Mesendoderm (in vitro differentiated cells): Measurements from ENCODE around the gene GALNT17.

Experiments
- DNase-seq: peaks from one replicate; pipeline ENCODE4 v3.0.0; 2013
- H2AK5ac ChIP-seq: 2 replicates; pipeline ENCODE4 v1.6.1; 2013; ENCODE audit warnings: low read length, inconsistent platforms
- H2BK120ac ChIP-seq: 2 replicates; pipeline ENCODE4 v1.6.1; 2013; ENCODE audit warnings: low read depth, mild to moderate bottlenecking, low read length, moderate library complexity, mixed read lengths
- H2BK15ac ChIP-seq: replicated peaks from 2 replicates; pipeline ENCODE4 v1.6.1; 2013; ENCODE audit warnings: low read depth, mild to moderate bottlenecking, moderate library complexity
- H2BK5ac ChIP-seq: 2 replicates; pipeline ENCODE4 v1.6.1; 2013; ENCODE audit warnings: low read length, inconsistent platforms
- H3K18ac ChIP-seq: 2 replicates; pipeline ENCODE4 v1.6.1; 2013; ENCODE audit warnings: mild to moderate bottlenecking, low read length, mixed read lengths
- H3K23ac ChIP-seq: one replicate; pipeline ENCODE4 v1.6.1; 2013; ENCODE audit warnings: low read length
- H3K27ac ChIP-seq: 2 replicates; pipeline ENCODE4 v1.5.1; 2013; ENCODE audit warnings: low read depth, mild to moderate bottlenecking, inconsistent platforms, low read length, moderate library complexity
- H3K27me3 ChIP-seq: 2 replicates; pipeline ENCODE4 v1.6.1; 2013; ENCODE audit warnings: low read length, control low read depth, mild to moderate bottlenecking, inconsistent platforms; ENCODE audit not compliant: insufficient read depth, poor library complexity
- H3K36me3 ChIP-seq: 2 replicates; pipeline ENCODE4 v1.6.1; 2013; ENCODE audit warnings: low read length, inconsistent platforms; ENCODE audit not compliant: control insufficient read depth, insufficient read depth
- H3K4ac ChIP-seq: one replicate; pipeline ENCODE4 v1.6.1; 2013; ENCODE audit warnings: low read depth, mild to moderate bottlenecking, low read length, moderate library complexity
- H3K4me1 ChIP-seq: 2 replicates; pipeline ENCODE4 v1.6.1; 2013; ENCODE audit warnings: low read depth, low read length, inconsistent platforms; ENCODE audit not compliant: control insufficient read depth
- H3K4me2 ChIP-seq: 2 replicates; pipeline ENCODE4 v1.6.1; 2013; ENCODE audit warnings: low read length
- H3K4me3 ChIP-seq: 2 replicates; pipeline ENCODE4 v1.5.1; 2013; ENCODE audit warnings: mild to moderate bottlenecking, low read length
- H3K56ac ChIP-seq: one replicate; pipeline ENCODE4 v1.6.1; 2013; ENCODE audit warnings: low read length
- H3K79me1 ChIP-seq: 2 replicates; pipeline ENCODE4 v1.6.1; 2013; ENCODE audit warnings: low read length, inconsistent platforms
- H3K79me2 ChIP-seq: 2 replicates; pipeline ENCODE4 v1.6.1; 2013; ENCODE audit warnings: mild to moderate bottlenecking, low read length; ENCODE audit not compliant: control insufficient read depth, insufficient read depth
- H3K9ac ChIP-seq: 2 replicates; pipeline ENCODE4 v1.6.1; 2013; ENCODE audit warnings: low read length, inconsistent platforms
- H4K5ac ChIP-seq: one replicate; pipeline ENCODE4 v1.6.1; 2013; ENCODE audit warnings: low read length
- H4K8ac ChIP-seq: one replicate; pipeline ENCODE4 v1.6.1; 2013; ENCODE audit warnings: low read depth, mild to moderate bottlenecking, control low read depth, low read length, moderate library complexity
- WGBS: extraction: QIAGEN DNeasy Blood & Tissue Kit; methylation state at CpG from one replicate; pipeline ENCODE4 v1.1.7; 2013; ENCODE audit warnings: low lambda C conversion rate, missing lambda C conversion rate; ENCODE audit not compliant: insufficient coverage; ENCODE audit errors: extremely low coverage; 5-methylcytosine and 5-hydroxymethylcytosine counted together

Gene GALNT17

GRCh38 chr7:71652510-71652909 lies 520.6 kb downstream of the GALNT17 start:
- WGBS: no CpG with 5 or more reads among the region's 8 CpGs
- H4K5ac ChIP-seq: no peak overlapping the region
- no peak overlapping the region for H2BK120ac ChIP-seq
- DNase-seq: no peak
- no peak overlapping the region for H2BK15ac ChIP-seq
- H3K36me3 ChIP-seq: no peaks in the 10 kb centered on the region
- H3K9ac ChIP-seq: no peak overlapping the region
- no peak overlapping the region for H3K27ac ChIP-seq
- peak overlapping the region; percentile 25 for H3K56ac ChIP-seq
- no peak overlapping the region for H2AK5ac ChIP-seq
- no peaks in the 10 kb centered on the region for H3K4me1 ChIP-seq
- H3K4me3 ChIP-seq: no peak overlapping the region
- H4K8ac ChIP-seq: no peak overlapping the region
- H3K23ac ChIP-seq: no peak overlapping the region
- H3K79me2 ChIP-seq: no peaks in the 10 kb centered on the region
- H3K4ac ChIP-seq: no peak overlapping the region
- no peak overlapping the region for H2BK5ac ChIP-seq
- H3K18ac ChIP-seq: no peak overlapping the region
- no peaks in the 10 kb centered on the region for H3K79me1 ChIP-seq
- H3K27me3 ChIP-seq: no peaks in the 10 kb centered on the region
- no peak overlapping the region for H3K4me2 ChIP-seq

- no CpG with 5 or more reads among the region's 1 CpG for WGBS
- Histone ChIP-seq H4K8ac (no peak overlapping the region), H3K23ac (no peak overlapping the region), H3K4me2 (no peak overlapping the region), H3K27ac (no peak overlapping the region), H3K79me2 (no peaks in the 10 kb centered on the region), H3K36me3 (no peaks in the 10 kb centered on the region), H2BK120ac (no peak overlapping the region), H3K56ac (no peak overlapping the region), H2AK5ac (no peak overlapping the region), H3K27me3 (no peaks in the 10 kb centered on the region), H3K9ac (no peak overlapping the region), H3K4me3 (no peak overlapping the region), H3K4ac (no peak overlapping the region), H2BK15ac (no peak overlapping the region), H2BK5ac (no peak overlapping the region), H3K18ac (no peak overlapping the region), H4K5ac (no peak overlapping the region), H3K79me1 (no peaks in the 10 kb centered on the region), H3K4me1 (no peaks in the 10 kb centered on the region)
- no peak for DNase-seq
Observed at GRCh38 chr7:71657386-71657785, 525.4 kb downstream of the GALNT17 start.

DNA sequence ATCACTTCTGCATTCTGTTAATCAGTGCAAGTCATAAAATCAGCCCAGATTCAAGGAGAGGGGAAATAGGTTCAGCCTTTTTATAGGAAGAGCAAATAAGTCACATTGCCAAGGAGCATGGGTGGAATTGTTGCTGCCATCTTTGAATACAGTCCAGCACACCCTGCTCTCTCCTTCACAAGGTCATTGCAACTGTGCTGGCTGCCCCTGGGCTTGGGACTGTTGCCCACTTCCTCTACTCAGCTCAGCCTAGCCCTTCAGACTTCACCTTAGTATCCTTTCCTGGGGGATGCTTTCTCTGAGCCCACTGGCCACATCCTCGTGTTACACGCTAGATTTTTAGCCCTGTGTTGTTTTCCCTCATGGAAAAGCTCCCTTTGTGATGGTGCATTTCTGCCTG lies 527.7 kb downstream of the GALNT17 start:
- Histone ChIP-seq H3K27me3 (no peaks in the 10 kb centered on the region), H2AK5ac (no peak overlapping the region)
- no CpG with 5 or more reads among the region's 2 CpGs for WGBS

GRCh38 chr7:71661671-71662224 lies 529.8 kb downstream of the GALNT17 start:
- no peak overlapping the region for H3K27ac ChIP-seq
- no peak for DNase-seq
- no peak overlapping the region for H2BK120ac ChIP-seq
- H3K4me2 ChIP-seq: no peak overlapping the region
- H2BK15ac ChIP-seq: no peak overlapping the region
- H3K56ac ChIP-seq: no peak overlapping the region
- H3K36me3 ChIP-seq: no peaks in the 10 kb centered on the region
- no peak overlapping the region for H3K4ac ChIP-seq
- H3K4me1 ChIP-seq: no peaks in the 10 kb centered on the region
- no CpG with 5 or more reads among the region's 1 CpG for WGBS
- H3K79me2 ChIP-seq: no peaks in the 10 kb centered on the region
- no peak overlapping the region for H3K23ac ChIP-seq
- no peak overlapping the region for H3K18ac ChIP-seq
- H3K4me3 ChIP-seq: no peak overlapping the region
- no peak overlapping the region for H3K9ac ChIP-seq
- no peaks in the 10 kb centered on the region for H3K79me1 ChIP-seq
- H2BK5ac ChIP-seq: no peak overlapping the region
- no peak overlapping the region for H2AK5ac ChIP-seq
- no peak overlapping the region for H4K5ac ChIP-seq
- H3K27me3 ChIP-seq: no peaks in the 10 kb centered on the region
- H4K8ac ChIP-seq: no peak overlapping the region

More for the DNA sequence above, 527.7 kb downstream of the GALNT17 start:
- Histone ChIP-seq H3K56ac (no peak overlapping the region), H3K4ac (no peak overlapping the region), H4K8ac (no peak overlapping the region), H3K79me1 (no peaks in the 10 kb centered on the region), H3K27ac (no peak overlapping the region), H3K4me3 (no peak overlapping the region), H3K79me2 (no peaks in the 10 kb centered on the region), H3K4me2 (no peak overlapping the region), H3K9ac (no peak overlapping the region), H3K23ac (no peak overlapping the region), H3K18ac (no peak overlapping the region), H2BK120ac (no peak overlapping the region), H2BK15ac (no peak overlapping the region), H2BK5ac (no peak overlapping the region), H4K5ac (no peak overlapping the region), H3K36me3 (no peaks in the 10 kb centered on the region), H3K4me1 (no peaks in the 10 kb centered on the region)
- no peak for DNase-seq

GRCh38 chr7:71665716-71666115 lies 533.8 kb downstream of the GALNT17 start:
- peak; percentile 18 for DNase-seq
- Histone ChIP-seq H3K27me3 (no peaks in the 10 kb centered on the region), H3K18ac (no peak overlapping the region)

DNA sequence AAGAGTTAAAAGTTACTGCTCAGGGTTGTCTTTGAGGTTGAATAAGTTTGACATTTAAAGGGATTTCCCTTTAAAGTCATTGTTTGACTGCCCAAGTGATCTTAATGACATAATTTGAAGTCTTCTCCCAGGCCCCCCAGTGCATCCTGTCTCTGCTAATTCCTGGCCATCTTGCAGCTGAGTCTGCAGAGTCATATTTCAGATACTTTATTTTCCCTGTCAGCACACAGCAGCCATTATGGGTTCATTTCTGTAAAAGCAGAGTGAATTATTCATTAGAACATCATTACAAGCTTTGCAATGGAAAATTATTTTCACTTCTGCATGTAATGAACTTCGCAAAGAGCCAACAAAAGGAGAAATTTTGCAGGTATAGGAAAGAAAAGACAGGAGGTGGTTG lies 536.6 kb downstream of the GALNT17 start:
- no peak overlapping the region for H3K23ac ChIP-seq
- no peak overlapping the region for H3K4me3 ChIP-seq
- no peak overlapping the region for H3K9ac ChIP-seq
- no peak overlapping the region for H2BK15ac ChIP-seq
- no peak overlapping the region for H2BK5ac ChIP-seq
- H4K5ac ChIP-seq: no peak overlapping the region
- no peak overlapping the region for H3K18ac ChIP-seq
- H3K27ac ChIP-seq: no peak overlapping the region
- no peak overlapping the region for H2BK120ac ChIP-seq
- no peak for DNase-seq
- H3K27me3 ChIP-seq: no peaks in the 10 kb centered on the region
- no peak overlapping the region for H3K4me2 ChIP-seq
- no peaks in the 10 kb centered on the region for H3K4me1 ChIP-seq
- H3K79me1 ChIP-seq: no peaks in the 10 kb centered on the region
- no peak overlapping the region for H2AK5ac ChIP-seq
- no peak overlapping the region for H3K56ac ChIP-seq
- no peaks in the 10 kb centered on the region for H3K36me3 ChIP-seq
- no peaks in the 10 kb centered on the region for H3K79me2 ChIP-seq
- H4K8ac ChIP-seq: no peak overlapping the region
- no CpG with 5 or more reads among the region's 1 CpG for WGBS
- H3K4ac ChIP-seq: no peak overlapping the region

More at GRCh38 chr7:71665716-71666115, 533.8 kb downstream of the GALNT17 start:
- H3K4me1 ChIP-seq: no peaks in the 10 kb centered on the region
- no peak overlapping the region for H4K8ac ChIP-seq
- no peak overlapping the region for H3K9ac ChIP-seq
- no peaks in the 10 kb centered on the region for H3K79me2 ChIP-seq
- no peak overlapping the region for H3K23ac ChIP-seq
- H3K4me2 ChIP-seq: no peak overlapping the region
- no peak overlapping the region for H2BK120ac ChIP-seq
- H3K4me3 ChIP-seq: no peak overlapping the region
- H2BK5ac ChIP-seq: no peak overlapping the region
- no peak overlapping the region for H2AK5ac ChIP-seq
- no peak overlapping the region for H3K56ac ChIP-seq
- H2BK15ac ChIP-seq: no peak overlapping the region
- no peak overlapping the region for H3K4ac ChIP-seq
- H3K79me1 ChIP-seq: no peaks in the 10 kb centered on the region
- H3K36me3 ChIP-seq: no peaks in the 10 kb centered on the region
- no peak overlapping the region for H4K5ac ChIP-seq
- WGBS: no CpG with 5 or more reads among the region's 3 CpGs
- no peak overlapping the region for H3K27ac ChIP-seq
